K562 (cell line): Measurements from ENCODE around the gene ZBTB46. TPM values are rescaled to one million over a fixed set of nuclear protein-coding genes. Genes with fewer than 3 reads are reported as not detected.

Source experiments
- ATAC-seq: fragments of 200-7000 bp; cut with Tn5 transposase; 3 replicates; pipeline ENCODE4 v1.9.1; 2020; ENCODE audit warnings: moderate library complexity
- BruUV-seq: library from RNA; stranded (reverse); fragments of 400-500 nt; replicated peaks from 2 replicates; lab custom pipeline; 2021; lab: Mats Ljungman, UMichigan
- CTCF ChIA-PET: fragments of 300-600 bp; formaldehyde crosslinking; extraction: SDS; loops from one replicate; lab custom pipeline; 2021; ENCODE audit warnings: low intra/inter-chr PET ratio; lab: Yijun Ruan, JAX
- POLR2A ChIA-PET: fragments of 300-600, 350-650 bp; sonication (Branson Sonifier 250); formaldehyde crosslinking; extraction: SDS; loops from one replicate; lab custom pipeline; 2021; ENCODE audit warnings: antibody characterized with exemption, inconsistent platforms; lab: Yijun Ruan, JAX
- DNase-seq, 4 experiments: peaks; one replicate each; pipeline versions ENCODE4 v3.0.0 to v3.0.0-alpha.2; 2011 to 2018; ENCODE audit warnings: low spot score in 3 of 4, mixed read lengths in 3 of 4; ENCODE audit errors: extremely low read depth in 1 of 4
- FAIRE-seq: peaks from 2 replicates; lab custom pipeline; 2011; peaks lifted over from hg19 to GRCh38; lab: Jason Lieb, UNC
- H2AFZ ChIP-seq: 2 replicates; pipeline ENCODE4 v1.6.0; 2011; ENCODE audit warnings: low read depth, low read length, control low read depth, inconsistent platforms
- H3K27ac ChIP-seq: fragments of 200-600 bp; 3 replicates; pipeline ENCODE4 v1.8.0; 2011; ENCODE audit warnings: low read depth, mild to moderate bottlenecking, control low read depth, inconsistent platforms, low read length, moderate library complexity, mixed read lengths; ENCODE audit errors: extremely low read depth
- H3K27me3 ChIP-seq, 2 experiments: fragments of 300-600 bp in 1 of 2; 2 replicates in 1 of 2; 3 replicates in 1 of 2; pipeline versions ENCODE4 v1.6.0 to v1.8.0; 2011; ENCODE audit warnings: inconsistent platforms in 2 of 2, low read length in 2 of 2, mild to moderate bottlenecking in 1 of 2, mixed read lengths in 1 of 2, moderate library complexity in 1 of 2; ENCODE audit not compliant: control insufficient read depth in 2 of 2, insufficient read depth in 2 of 2
- H3K36me3 ChIP-seq: fragments of 300-600 bp; 3 replicates; pipeline ENCODE4 v1.8.0; 2011; ENCODE audit warnings: mild to moderate bottlenecking, low read length, inconsistent platforms; ENCODE audit not compliant: control insufficient read depth, insufficient read depth
- H3K4me1 ChIP-seq, 2 experiments: fragments of 200-600 bp in 1 of 2; replicated peaks in 1 of 2; 2 replicates in 1 of 2; 3 replicates in 1 of 2; pipeline versions ENCODE4 v1.5.1 to v1.8.0; 2011; ENCODE audit warnings: inconsistent platforms in 2 of 2, low read length in 2 of 2, mild to moderate bottlenecking in 1 of 2, mixed read lengths in 1 of 2, moderate library complexity in 1 of 2; ENCODE audit not compliant: control insufficient read depth in 2 of 2, insufficient read depth in 2 of 2
- H3K4me2 ChIP-seq: 2 replicates; pipeline ENCODE4 v1.6.1; 2011; ENCODE audit warnings: low read length, control low read depth, inconsistent platforms, mixed read lengths; ENCODE audit not compliant: insufficient read depth
- H3K4me3 ChIP-seq: fragments of 200-600 bp; sonication (generic), shearing (Covaris generic); 2 replicates; pipeline ENCODE4 v1.5.1; 2016; ENCODE audit warnings: control low read depth, inconsistent platforms
- H3K79me2 ChIP-seq: fragments of 200-600 bp; 3 replicates; pipeline ENCODE4 v1.8.0; 2011; ENCODE audit warnings: low read length, inconsistent platforms; ENCODE audit not compliant: control insufficient read depth, insufficient read depth
- H3K9ac ChIP-seq, 2 experiments: 2 replicates each; pipeline versions ENCODE4 v1.6.0 to v1.6.1; 2011; ENCODE audit warnings: low read depth in 2 of 2, low read length in 2 of 2, control low read depth in 1 of 2, inconsistent platforms in 1 of 2, mild to moderate bottlenecking in 1 of 2, mixed read lengths in 1 of 2; ENCODE audit not compliant: insufficient read depth in 1 of 2
- H3K9me1 ChIP-seq: one replicate; pipeline ENCODE4 v1.6.0; 2011; ENCODE audit warnings: inconsistent platforms, mild to moderate bottlenecking, low read length, moderate library complexity; ENCODE audit not compliant: control insufficient read depth, insufficient read depth
- H3K9me3 ChIP-seq: replicated peaks from 2 replicates; pipeline ENCODE4 v1.5.1; 2011; ENCODE audit warnings: low read depth, low read length, inconsistent platforms; ENCODE audit not compliant: control insufficient read depth, insufficient read depth
- H4K20me1 ChIP-seq: replicated peaks from 2 replicates; pipeline ENCODE4 v1.6.1; 2011; ENCODE audit warnings: low read length, inconsistent platforms, mixed read lengths; ENCODE audit not compliant: control insufficient read depth, insufficient read depth
- ETV1 ChIP-seq: fragments of 450-650 bp; conservative IDR thresholded peaks from 2 replicates; pipeline ENCODE4 v1.6.1; 2016; ENCODE audit warnings: missing genetic modification characterization, control low read depth, low read depth, missing compliant biosample characterization
- HBP1 ChIP-seq: fragments of 450-650 bp; formaldehyde crosslinking; IDR thresholded peaks from 2 replicates; pipeline ENCODE4 v1.4.0; 2022; ENCODE audit warnings: missing genetic modification characterization
- HNRNPL ChIP-seq: fragments of 200-400 bp; formaldehyde crosslinking; IDR thresholded peaks from 2 replicates; pipeline ENCODE4 v1.6.1; 2017; ENCODE audit warnings: low read depth, mild to moderate bottlenecking, low read length
- HOXB6 ChIP-seq: fragments of 250-450 bp; sonication (Bioruptor Pico); IDR thresholded peaks from 2 replicates; pipeline ENCODE4 v1.5.1; 2022; ENCODE audit warnings: mild to moderate bottlenecking, borderline replicate concordance
- MAZ ChIP-seq, 2 experiments: fragments of 450-650 bp in 1 of 2; sonication (generic) in 1 of 2; formaldehyde crosslinking; IDR thresholded peaks in 1 of 2; conservative IDR thresholded peaks in 1 of 2; 2 replicates each; pipeline versions ENCODE4 v1.4.0 to v1.5.0; 2020; ENCODE audit warnings: mild to moderate bottlenecking in 1 of 2, missing genetic modification reagents in 1 of 2
- MBD2 ChIP-seq: sonication (generic); IDR thresholded peaks from 2 replicates; pipeline ENCODE4 v1.6.1; 2016; ENCODE audit warnings: low read depth, borderline replicate concordance
- MCM3 ChIP-seq: fragments of 450-650 bp; IDR thresholded peaks from 2 replicates; pipeline ENCODE4 v1.6.1; 2016
- PBX2 ChIP-seq, 2 experiments: IDR thresholded peaks in 1 of 2; conservative IDR thresholded peaks in 1 of 2; 2 replicates each; pipeline ENCODE4 v1.6.1; 2016; ENCODE audit warnings: low read depth in 2 of 2, mild to moderate bottlenecking in 1 of 2, missing compliant biosample characterization in 1 of 2, missing genetic modification characterization in 1 of 2, moderate library complexity in 1 of 2
- RFX1 ChIP-seq: fragments of 450-650 bp; IDR thresholded peaks from 2 replicates; pipeline ENCODE4 v1.6.1; 2016; ENCODE audit warnings: mild to moderate bottlenecking, moderate library complexity
- SNAPC5 ChIP-seq: fragments of 250-450 bp; sonication (Bioruptor Pico); IDR thresholded peaks from 2 replicates; pipeline ENCODE4 v1.8.0; 2021; ENCODE audit warnings: moderate library complexity, mild to moderate bottlenecking, inconsistent platforms
- TCF7L2 ChIP-seq: fragments of 150-350 bp; IDR thresholded peaks from 2 replicates; pipeline ENCODE4 v1.6.1; 2016; ENCODE audit warnings: low read depth, mild to moderate bottlenecking, low read length, moderate library complexity
- TEAD1 ChIP-seq, 2 experiments: fragments of 450-650 bp in 1 of 2; sonication (generic) in 1 of 2; formaldehyde crosslinking; IDR thresholded peaks; 2 replicates each; pipeline versions ENCODE4 v1.4.0 to v1.8.0; 2020 to 2022; ENCODE audit warnings: mild to moderate bottlenecking in 2 of 2, missing genetic modification reagents in 1 of 2
- TEAD4 ChIP-seq, 2 experiments: sonication (generic) in 1 of 2; formaldehyde crosslinking in 1 of 2; IDR thresholded peaks; 2 replicates each; pipeline versions ENCODE4 v1.6.1 to v1.8.0; 2012 to 2022; ENCODE audit warnings: borderline replicate concordance in 1 of 2, inconsistent platforms in 1 of 2, low read length in 1 of 2, mild to moderate bottlenecking in 1 of 2, missing genetic modification reagents in 1 of 2
- ZBTB5 ChIP-seq: fragments of 450-650 bp; IDR thresholded peaks from 2 replicates; pipeline ENCODE4 v1.6.1; 2017; ENCODE audit warnings: antibody characterized with exemption
- WGBS: fragments of 100-300 bp; shearing (Covaris generic); methylation state at CpG from one replicate; pipeline ENCODE4 v1.1.6; 2016; ENCODE audit warnings: low coverage, mixed read lengths; ENCODE audit not compliant: insufficient coverage; ENCODE audit errors: missing lambda C conversion rate; 5-methylcytosine and 5-hydroxymethylcytosine counted together
- in situ Hi-C: fragments of 300-500 bp; cut with MboI; formaldehyde crosslinking; loops from 4 replicates; pipeline ENCODE4 v1.15.0; 2018; ENCODE audit warnings: inconsistent platforms, mixed read lengths
- intact Hi-C: fragments of 100-400 bp; cut with micrococcal nuclease; formaldehyde crosslinking; loops from 2 replicates; pipeline ENCODE4 v1.14.2; 2022
- polyA plus RNA-seq, 8 experiments: library from polyadenylated mRNA; depleted of rRNA in 4 of 8; stranded (reverse) in 5 of 8; unstranded in 3 of 8; fragments of >200 nt; fragmentation: Nextera tagmentation in 2 of 8; fragmentation: Illumina TruSeq in 1 of 8; extraction: Ambion mirVana in 2 of 8; extraction: Trizol in 1 of 8; gene quantifications; 2 replicates each; pipeline versions ENCODE4 v1.2.1 to v1.2.3, GENCODE V29; 2011 to 2014; ENCODE audit warnings: inconsistent platforms in 1 of 8, missing spikeins in 1 of 8
- total RNA-seq, 7 experiments: library from RNA; depleted of rRNA in 6 of 7; stranded (reverse); fragments of >200 nt in 6 of 7; fragmentation: Illumina TruSeq in 2 of 7; extraction: Trizol in 2 of 7; gene quantifications; 2 replicates each; pipeline versions ENCODE4 v1.2.1 to v1.2.3, GENCODE V29; 2011 to 2021; ENCODE audit warnings: low replicate concordance in 1 of 7

Gene ZBTB46
- total and polyA plus RNA-seq, 9 of the 15 experiments (the other 6 are each of a cell fraction or from before 2014, with no cell fraction given): 0.29 to 4.1 (median 1.1) TPM

- peaks cover 12 to 60% of the 10 kb centered on the region in 2 experiments for H3K4me1 ChIP-seq
- H3K9me1 ChIP-seq: no peaks in the 10 kb centered on the region
- ChIA-PET CTCF (no interaction called here), POLR2A (no interaction called here)
- H4K20me1 ChIP-seq: no peaks in the 10 kb centered on the region
- H2AFZ ChIP-seq: peak overlapping the region; percentile 27; the same call in 1 of the 2 replicates
- ATAC-seq: peak; percentile 89
- no peaks in the 10 kb centered on the region for H3K36me3 ChIP-seq
- 11% methylated on average over 11 of the region's 21 CpGs for WGBS
- peak overlapping the region in 1 of 2 experiments; percentile 64; a peak in 2 of 4 replicates for H3K9ac ChIP-seq
- no peaks in the 10 kb centered on the region for H3K9me3 ChIP-seq
- FAIRE-seq: peak; percentile 82
- BruUV-seq: no TSS peak
- H3K79me2 ChIP-seq: no peaks in the 10 kb centered on the region
- H3K4me3 ChIP-seq: no peak overlapping the region
- DNase-seq: peak; percentile 84 to 87 (median 86)
- H3K4me2 ChIP-seq: no peak overlapping the region
- in situ Hi-C loops (no loop called here), intact Hi-C loops (no loop called here)
- no peak overlapping the region for H3K27ac ChIP-seq
- H3K27me3 ChIP-seq: no peaks in the 10 kb centered on the region; a peak in 2 of 5 replicates
- TF ChIP-seq ETV1 (tag) (no peak), MAZ (CRISPR knock-in tag; conservative IDR thresholded peaks at IDR 0.05 in 1 of 2, IDR thresholded peaks at IDR 0.05 in 1 of 2) (peak in 1 of 2 experiments; percentile 22; a peak in 1 of 4 replicates), RFX1 (peak; percentile 96), HNRNPL (0 out of 2 replicates have a peak, but pooled peaks have one; percentile 6), PBX2 (CRISPR knock-in tag; IDR thresholded peaks at IDR 0.05; ENCODE audit: low read depth) (peak; percentile 41; the same call in 1 of the 2 replicates), PBX2 (tag; conservative IDR thresholded peaks at IDR 0.05; ENCODE audit: low read depth) (peak; percentile 89), ZBTB5 (no peak), MBD2 (peak; percentile 84), TCF7L2 (no peak), HBP1 (CRISPR knock-in tag) (no peak), TEAD1 (CRISPR knock-in tag; IDR thresholded peaks at IDR 0.05) (no peak), TEAD4 (IDR thresholded peaks at IDR 0.05; ENCODE audit: low read length) (no peak), TEAD4 (CRISPR knock-in tag; IDR thresholded peaks at IDR 0.05; ENCODE audit: borderline replicate concordance) (no peak), HOXB6 (CRISPR knock-in tag) (no peak), MCM3 (no peak), SNAPC5 (CRISPR knock-in tag) (no peak)
Observed at GRCh38 chr20:63835021-63835858, 4.2 kb upstream of the ZBTB46 start.
